Heart right ventricle (tissue), 16 donors: ENCODE data around the gene COL4A2. TPM values are rescaled to one million over a fixed set of nuclear protein-coding genes. Genes with fewer than 3 reads are reported as not detected.
"Not testable (repeated sequence)": the region's sequence is repeated elsewhere in the genome, so short reads cannot be mapped to it uniquely, and the experiment has no call there.

ENCODE experiments used
- ATAC-seq, 8 donors: fragments of 200-7000 bp; cut with Tn5 transposase; one replicate each; pipeline ENCODE4 v1.9.1; 2020; ENCODE audit warnings: mild to moderate bottlenecking in 8 of 8, moderate library complexity in 8 of 8, moderate number of reproducible peaks in 1 of 8
- DNase-seq, 2 donors: peaks; one replicate each; pipeline ENCODE4 v3.0.0-alpha.2; 2020
- H3K27ac ChIP-seq, 10 donors: fragments of 200-600 bp; sonication (generic) in 2 of 10; one replicate each; pipeline versions ENCODE4 v1.5.0 to v1.8.0; 2020 to 2022; ENCODE audit warnings: mild to moderate bottlenecking in 3 of 10
- H3K27me3 ChIP-seq, 7 donors: fragments of 200-600 bp; one replicate each; pipeline ENCODE4 v1.8.0; 2021 to 2022; ENCODE audit warnings: mild to moderate bottlenecking in 2 of 7
- H3K36me3 ChIP-seq, 9 donors: fragments of 200-600 bp; sonication (generic) in 1 of 9; one replicate each; pipeline versions ENCODE4 v1.5.0 to v1.8.0; 2020 to 2022; ENCODE audit warnings: mild to moderate bottlenecking in 2 of 9
- H3K4me1 ChIP-seq, 9 donors: fragments of 200-600 bp; sonication (generic) in 1 of 9; one replicate each; pipeline versions ENCODE4 v1.5.0 to v1.8.0; 2020 to 2022; ENCODE audit warnings: mild to moderate bottlenecking in 4 of 9
- H3K4me3 ChIP-seq, 10 donors: fragments of 200-600 bp; sonication (generic) in 2 of 10; one replicate each; pipeline versions ENCODE4 v1.5.0 to v1.8.0; 2020 to 2022; ENCODE audit warnings: mild to moderate bottlenecking in 7 of 10, moderate library complexity in 2 of 10
- H3K9me3 ChIP-seq, 11 donors: fragments of 200-600 bp in 10 of 11; sonication (generic) in 2 of 11; one replicate each; pipeline versions ENCODE4 v1.5.0 to v1.8.0; 2013 to 2022; ENCODE audit warnings: mild to moderate bottlenecking in 2 of 11, control low read depth in 1 of 11, moderate library complexity in 1 of 11
- WGBS, 2 donors: extraction: QIAGEN DNeasy Blood & Tissue Kit; methylation state at CpG; one replicate each; pipeline ENCODE4 v1.1.7; 2013; ENCODE audit warnings: inconsistent platforms in 1 of 2; 5-methylcytosine and 5-hydroxymethylcytosine counted together
- intact Hi-C, 10 donors: fragments of 100-400 bp; cut with DNase I; formaldehyde crosslinking; loops; one replicate each; pipeline versions ENCODE4 v1.11.1 to v1.14.2; 2022
- polyA plus RNA-seq, 2 donors: library from polyadenylated mRNA; stranded (reverse); fragments of 200-250 nt; gene quantifications; one replicate each; pipeline ENCODE4 v1.2.3, GENCODE V29; 2013
- total RNA-seq, 10 donors: library from RNA; stranded (reverse); fragmentation: NEBNext Ultra II Directional in 3 of 10; extraction: Animal tissue kit (Norgen Biotek cat#: 25700) in 3 of 10; gene quantifications; one replicate each; pipeline versions ENCODE4 v1.2.1 to v1.2.4, GENCODE V29; 2021 to 2023
- TF ChIP-seq, protein P1 (sequence below), 9 donors: fragments of 200-600 bp; sonication (generic) in 2 of 9; IDR thresholded peaks; one replicate each; pipeline versions ENCODE4 v1.5.0 to v1.8.0; 2021 to 2022; ENCODE audit warnings: antibody characterized with exemption in 9 of 9, mild to moderate bottlenecking in 5 of 9, moderate library complexity in 1 of 9
- donor health status: Arrhythmogenic right ventricular cardiomyopathy.
- donor health status: ischemic (EF 13 %, LVEDD 7.1; RV severe dilation, severe dysfunction).
- donor health status: healthy with polysubstance abuse.
- donor health status: DM: no; HTN: yes; CAD: no.
- donor health status: DM: no; HTN: no; CAD: no.
- donor health status: ischemic (EF 25% LVEDD 6.9; RV normal size, moderate dysfunction).
- donor health status: ischemic (EF 25% LVEDD 5.7; RV mildly dilated, moderate dysfunction).
- donor health status: healthy.
- donor health status: DM: yes; HTN: yes; CAD: no.
- donor health status: Ischemic cardiomyopathy.
- donor health status: ischemic (EF 35%, LVEDD 5.7; RV mildly dilated, moderate dysfunction).
- donor health status: nonischemic (EF 11% LVEDD 7.7; RV severe dilation, severe dysfunction).
- donor health status: DM: yes; HTN: yes; CAD: no.
- donor health status: PGD.
- donor health status: ischemic (EF 29% LVEDD 5.4; RV normal size, mild dysfunction).
- donor health status: nonischemic (EF 23%, LVEDD 6.1; RV moderate dilation, normal function).

Gene COL4A2
- total and polyA plus RNA-seq, 12 donors, result 81.7 to 301 (median 128) TPM

DNA sequence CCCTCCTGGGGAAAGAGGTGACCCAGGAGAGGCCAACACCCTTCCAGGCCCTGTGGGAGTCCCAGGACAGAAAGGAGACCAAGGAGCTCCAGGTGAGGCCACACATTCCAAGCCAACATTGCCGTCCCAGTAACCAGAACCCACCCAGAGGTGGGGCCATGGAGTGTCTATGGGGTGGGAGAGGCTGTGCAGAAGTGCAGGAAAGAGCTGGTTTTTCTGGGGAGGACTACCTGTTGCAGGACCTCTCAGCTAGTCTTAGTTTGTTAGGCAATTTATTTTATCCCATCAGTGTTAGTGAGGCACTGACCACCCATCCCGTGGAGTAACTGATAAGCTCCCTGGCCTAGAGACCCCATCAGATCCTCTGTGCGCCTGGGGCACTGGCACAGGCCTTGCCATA lies 188.3 kb downstream of the COL4A2 start:
- DNase-seq (no peak), ATAC-seq (no peak)
- Histone ChIP-seq H3K4me1 (no peaks in the 10 kb centered on the region), H3K4me3 (no peak overlapping the region), H3K36me3 (peaks cover 13 to 99% (median 82%) of the 10 kb centered on the region in 9 donors), H3K27me3 (no peaks in the 10 kb centered on the region), H3K27ac (no peak overlapping the region), H3K9me3 (no peaks in the 10 kb centered on the region)
- 88 to 98% methylated on average over 3 of the region's 3 CpGs for WGBS, 2 donors
- intact Hi-C loops, result no loop called here
- TF ChIP-seq, protein P1, sequence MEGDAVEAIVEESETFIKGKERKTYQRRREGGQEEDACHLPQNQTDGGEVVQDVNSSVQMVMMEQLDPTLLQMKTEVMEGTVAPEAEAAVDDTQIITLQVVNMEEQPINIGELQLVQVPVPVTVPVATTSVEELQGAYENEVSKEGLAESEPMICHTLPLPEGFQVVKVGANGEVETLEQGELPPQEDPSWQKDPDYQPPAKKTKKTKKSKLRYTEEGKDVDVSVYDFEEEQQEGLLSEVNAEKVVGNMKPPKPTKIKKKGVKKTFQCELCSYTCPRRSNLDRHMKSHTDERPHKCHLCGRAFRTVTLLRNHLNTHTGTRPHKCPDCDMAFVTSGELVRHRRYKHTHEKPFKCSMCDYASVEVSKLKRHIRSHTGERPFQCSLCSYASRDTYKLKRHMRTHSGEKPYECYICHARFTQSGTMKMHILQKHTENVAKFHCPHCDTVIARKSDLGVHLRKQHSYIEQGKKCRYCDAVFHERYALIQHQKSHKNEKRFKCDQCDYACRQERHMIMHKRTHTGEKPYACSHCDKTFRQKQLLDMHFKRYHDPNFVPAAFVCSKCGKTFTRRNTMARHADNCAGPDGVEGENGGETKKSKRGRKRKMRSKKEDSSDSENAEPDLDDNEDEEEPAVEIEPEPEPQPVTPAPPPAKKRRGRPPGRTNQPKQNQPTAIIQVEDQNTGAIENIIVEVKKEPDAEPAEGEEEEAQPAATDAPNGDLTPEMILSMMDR (IDR thresholded peaks at IDR 0.05), result no peak

DNA sequence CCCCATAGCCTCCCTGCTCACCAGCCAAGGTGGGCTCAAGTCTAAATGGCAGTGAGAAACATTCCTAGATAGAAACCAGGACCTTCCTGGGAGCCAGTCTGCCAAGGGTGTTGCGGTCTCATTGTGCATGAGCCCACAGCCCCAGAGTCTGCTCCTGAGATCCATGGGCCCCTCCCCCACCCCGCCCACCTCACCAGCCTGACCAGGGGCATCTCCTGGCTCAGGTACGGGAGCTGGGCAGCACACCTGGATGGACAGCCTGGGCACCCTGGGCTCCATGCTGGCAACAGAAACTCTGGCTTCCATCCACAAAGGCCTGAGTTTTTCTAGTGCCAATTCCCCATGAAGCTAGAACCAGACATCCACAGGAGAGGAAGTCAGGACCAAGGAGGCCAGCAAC lies 188.8 kb downstream of the COL4A2 start:
- H3K9me3 ChIP-seq, result no peaks in the 10 kb centered on the region
- no peak overlapping the region for H3K4me3 ChIP-seq
- DNase-seq (no peak), ATAC-seq (no peak)
- no peaks in the 10 kb centered on the region for H3K27me3 ChIP-seq
- H3K36me3 ChIP-seq, result peaks cover 17 to 99% (median 85%) of the 10 kb centered on the region in 9 donors
- intact Hi-C loops, result no loop called here
- no peak overlapping the region for H3K27ac ChIP-seq
- H3K4me1 ChIP-seq, result no peaks in the 10 kb centered on the region
- WGBS, 2 donors, result 99 to 100% methylated on average over 3 of the region's 3 CpGs
- TF ChIP-seq, protein P1 (IDR thresholded peaks at IDR 0.05), result no peak

DNA sequence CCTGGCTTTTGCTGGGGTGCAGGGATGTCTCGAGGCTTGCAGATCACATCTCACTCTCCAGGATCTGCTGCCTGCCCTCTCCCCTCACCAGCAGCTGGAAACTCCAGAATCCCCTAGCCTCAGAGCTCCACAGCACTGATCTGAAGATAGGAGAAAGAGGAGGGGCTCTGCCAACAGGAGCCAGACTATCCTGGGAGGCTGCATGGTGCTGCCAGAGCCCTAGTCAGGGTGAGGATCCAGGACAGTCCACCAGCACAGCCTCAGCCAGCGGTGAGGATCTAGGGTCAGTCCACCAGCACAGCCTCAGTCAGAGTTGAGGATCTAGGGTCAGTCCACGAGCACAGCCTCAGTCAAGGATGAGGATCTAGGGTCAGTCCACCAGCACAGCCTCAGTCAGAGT lies 189.2 kb downstream of the COL4A2 start:
- Histone ChIP-seq H3K27me3 (no peaks in the 10 kb centered on the region), H3K4me3 (no peak overlapping the region), H3K27ac (no peak overlapping the region), H3K36me3 (peaks cover 17 to 99% (median 84%) of the 10 kb centered on the region in 9 donors), H3K4me1 (no peaks in the 10 kb centered on the region), H3K9me3 (no peaks in the 10 kb centered on the region)
- TF ChIP-seq, protein P1 (IDR thresholded peaks at IDR 0.05), result no peak
- no peak for DNase-seq
- 89 to 99% methylated on average over 3 of the region's 3 CpGs for WGBS, 2 donors
- intact Hi-C loops, result no loop called here
- no peak for ATAC-seq

DNA sequence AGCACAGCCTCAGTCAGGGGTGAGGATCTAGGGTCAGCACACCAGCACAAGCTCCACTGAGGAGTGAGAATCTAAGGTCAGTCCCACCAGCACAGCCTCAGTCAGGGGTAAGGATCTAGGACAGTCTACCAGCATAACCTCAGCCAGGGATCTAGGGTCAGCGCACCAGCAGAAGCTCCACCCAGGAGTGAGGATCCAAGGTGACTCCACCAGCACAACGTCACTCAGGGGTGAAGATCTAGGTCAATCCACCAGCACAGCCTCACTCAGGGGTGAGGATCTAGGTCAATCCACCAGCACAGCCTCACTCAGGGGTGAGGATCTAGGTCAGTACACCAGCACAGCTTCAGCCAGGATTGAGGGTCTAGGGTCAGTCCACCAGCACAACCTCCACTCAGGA lies 189.9 kb downstream of the COL4A2 start:
- H3K9me3 ChIP-seq, result no peaks in the 10 kb centered on the region
- H3K27ac ChIP-seq, result no peak overlapping the region
- intact Hi-C loops, result no loop called here
- TF ChIP-seq, protein P1 (IDR thresholded peaks at IDR 0.05), result no peak
- 87 to 92% methylated on average over 2 of the region's 2 CpGs for WGBS, 2 donors
- no peak overlapping the region for H3K4me3 ChIP-seq
- H3K4me1 ChIP-seq, result no peaks in the 10 kb centered on the region
- peaks cover 17 to 99% (median 83%) of the 10 kb centered on the region in 9 donors for H3K36me3 ChIP-seq
- ATAC-seq (no peak), DNase-seq (no peak)
- H3K27me3 ChIP-seq, result no peaks in the 10 kb centered on the region

DNA sequence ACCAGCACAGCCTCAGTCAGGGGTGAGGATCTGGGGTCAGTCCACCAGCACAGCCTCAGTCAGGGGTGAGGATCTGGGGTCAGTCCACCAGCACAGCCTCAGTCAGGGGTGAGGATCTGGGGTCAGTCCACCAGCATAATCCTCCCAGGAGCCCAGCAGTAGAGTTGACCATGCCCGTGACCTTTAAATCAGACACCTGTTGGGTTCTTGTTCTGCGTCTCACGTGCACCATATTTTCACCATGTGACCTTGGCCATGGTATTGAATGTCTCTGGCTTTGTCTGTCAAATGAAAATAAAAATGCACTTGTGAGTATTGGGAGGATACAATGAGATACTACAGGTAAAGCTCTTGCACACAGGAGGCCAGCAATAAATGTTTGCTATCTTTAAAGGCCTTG lies 190.8 kb downstream of the COL4A2 start:
- not testable (repeated sequence) for ATAC-seq
- WGBS, 2 donors, result 92 to 97% methylated on average over 3 of the region's 3 CpGs

More for the DNA sequence above, 190.8 kb downstream of the COL4A2 start:
- H3K9me3 ChIP-seq, intact Hi-C loops, H3K4me1 ChIP-seq, H3K4me3 ChIP-seq, DNase-seq, H3K27ac ChIP-seq, H3K27me3 ChIP-seq: not testable (repeated sequence)
- peaks cover 15 to 99% (median 83%) of the 10 kb centered on the region in 9 donors for H3K36me3 ChIP-seq
